CD14-positive monocyte (primary cell): ENCODE results near the gene FHIT. TPM values are rescaled to one million over a fixed set of nuclear protein-coding genes. Genes with fewer than 3 reads are reported as not detected.

Experiments
- DNase-seq, 3 donors: peaks; one replicate each; pipeline ENCODE4 v3.0.0-alpha.2; 2011 to 2022
- H2AFZ ChIP-seq: 2 replicates; pipeline ENCODE4 v1.6.0; 2012; ENCODE audit warnings: mild to moderate bottlenecking, low read depth, low read length, inconsistent platforms; ENCODE audit not compliant: insufficient read depth, poor library complexity, severe bottlenecking
- H3K27ac ChIP-seq, 2 donors: 1 replicate in 1 of 2; 2 replicates in 1 of 2; pipeline ENCODE4 v1.5.1; 2012 to 2013; ENCODE audit warnings: low read length in 2 of 2, control low read depth in 1 of 2, inconsistent platforms in 1 of 2, low read depth in 1 of 2, mild to moderate bottlenecking in 1 of 2
- H3K27me3 ChIP-seq, 2 donors: one replicate each; pipeline versions ENCODE4 v1.6.0 to v1.6.1; 2011 to 2013; ENCODE audit warnings: low read length in 2 of 2; ENCODE audit not compliant: control insufficient read depth in 2 of 2, insufficient read depth in 2 of 2
- H3K36me3 ChIP-seq, 2 donors: replicated peaks in 1 of 2; 1 replicate in 1 of 2; 2 replicates in 1 of 2; pipeline versions ENCODE4 v1.5.1 to v1.6.1; 2012 to 2013; ENCODE audit warnings: low read length in 2 of 2, control low read depth in 1 of 2, inconsistent platforms in 1 of 2, mild to moderate bottlenecking in 1 of 2; ENCODE audit not compliant: insufficient read depth in 2 of 2, control insufficient read depth in 1 of 2
- H3K4me1 ChIP-seq, 2 donors: 1 replicate in 1 of 2; 2 replicates in 1 of 2; pipeline versions ENCODE4 v1.5.1 to v1.6.1; 2012 to 2013; ENCODE audit warnings: low read length in 2 of 2, control low read depth in 1 of 2, inconsistent platforms in 1 of 2, mild to moderate bottlenecking in 1 of 2, moderate library complexity in 1 of 2; ENCODE audit not compliant: insufficient read depth in 2 of 2, control insufficient read depth in 1 of 2
- H3K4me2 ChIP-seq: replicated peaks from 2 replicates; pipeline ENCODE3; 2012; ENCODE audit warnings: low read length, moderate library complexity, mild to moderate bottlenecking; ENCODE audit not compliant: poor library complexity, severe bottlenecking; ENCODE audit errors: extremely low read depth
- H3K4me3 ChIP-seq, 3 experiments: fragments of 200-600 bp in 1 of 3; sonication (generic) in 1 of 3; replicated peaks in 1 of 3; 1 replicate in 2 of 3; 2 replicates in 1 of 3; pipeline ENCODE4 v1.5.1; 2011 to 2013; ENCODE audit warnings: low read length in 3 of 3, mild to moderate bottlenecking in 3 of 3, control low read depth in 2 of 3, low read depth in 2 of 3, inconsistent platforms in 1 of 3, moderate library complexity in 1 of 3
- H3K79me2 ChIP-seq: 2 replicates; pipeline ENCODE4 v1.6.0; 2012; ENCODE audit warnings: mild to moderate bottlenecking, control low read depth, inconsistent platforms, low read length, moderate library complexity; ENCODE audit not compliant: insufficient read depth
- H3K9ac ChIP-seq: 2 replicates; pipeline ENCODE4 v1.6.0; 2017; ENCODE audit warnings: low read length, mild to moderate bottlenecking; ENCODE audit not compliant: insufficient read depth, poor library complexity, severe bottlenecking
- H3K9me3 ChIP-seq, 2 donors: replicated peaks in 1 of 2; 1 replicate in 1 of 2; 2 replicates in 1 of 2; pipeline versions ENCODE4 v1.5.1 to v1.6.1; 2012 to 2013; ENCODE audit warnings: low read length in 2 of 2, control low read depth in 1 of 2; ENCODE audit not compliant: control insufficient read depth in 1 of 2, insufficient read depth in 1 of 2
- H4K20me1 ChIP-seq: 2 replicates; pipeline ENCODE4 v1.6.0; 2012; ENCODE audit warnings: mild to moderate bottlenecking, low read length, control low read depth, moderate library complexity; ENCODE audit not compliant: insufficient read depth
- H3K27ac Mint-ChIP-seq, 7 donors: one replicate each; pipeline ENCODE4 v1.8.0; 2020; ENCODE audit warnings: mild to moderate bottlenecking in 7 of 7, mixed read lengths in 7 of 7, moderate library complexity in 6 of 7, inconsistent platforms in 2 of 7
- H3K27me3 Mint-ChIP-seq, 3 donors: one replicate each; pipeline ENCODE4 v1.8.0; 2021 to 2022; ENCODE audit warnings: low read depth in 3 of 3, mild to moderate bottlenecking in 3 of 3, mixed read lengths in 3 of 3, moderate library complexity in 3 of 3, inconsistent platforms in 1 of 3
- H3K36me3 Mint-ChIP-seq, 2 donors: one replicate each; pipeline ENCODE4 v1.8.0; 2020; ENCODE audit warnings: mixed read lengths in 2 of 2, inconsistent platforms in 1 of 2, mild to moderate bottlenecking in 1 of 2
- H3K4me1 Mint-ChIP-seq: one replicate; pipeline ENCODE4 v1.8.0; 2020; ENCODE audit warnings: mild to moderate bottlenecking, mixed read lengths
- H3K4me3 Mint-ChIP-seq, 2 donors: one replicate each; pipeline ENCODE4 v1.8.0; 2020; ENCODE audit warnings: mild to moderate bottlenecking in 2 of 2, mixed read lengths in 2 of 2, moderate library complexity in 1 of 2
- H3K9me3 Mint-ChIP-seq, 7 donors: one replicate each; pipeline ENCODE4 v1.8.0; 2020 to 2022; ENCODE audit warnings: mixed read lengths in 7 of 7, mild to moderate bottlenecking in 6 of 7, moderate library complexity in 6 of 7, inconsistent platforms in 2 of 7
- CTCF ChIP-seq: fragments of 200-600 bp; IDR thresholded peaks from one replicate; pipeline ENCODE4 v1.8.0; 2022; ENCODE audit warnings: antibody characterized with exemption, mild to moderate bottlenecking
- WGBS: methylation state at CpG from one replicate; pipeline ENCODE4 v1.1.5; 2013; ENCODE audit warnings: missing lambda C conversion rate; ENCODE audit not compliant: insufficient coverage; 5-methylcytosine and 5-hydroxymethylcytosine counted together
- intact Hi-C, 2 donors: fragments of 100-400 bp; cut with micrococcal nuclease; formaldehyde crosslinking; loops; one replicate each; pipeline versions ENCODE4 v1.15.0 to v1.15.1; 2023
- polyA plus RNA-seq, 3 donors: library from polyadenylated mRNA; depleted of rRNA in 1 of 3; unstranded in 2 of 3; stranded (reverse) in 1 of 3; fragments of 300-500 nt in 2 of 3; fragments of >200 nt in 1 of 3; fragmentation: Illumina TruSeq in 2 of 3; gene quantifications; 1 replicate in 2 of 3; 2 replicates in 1 of 3; pipeline ENCODE4 v1.2.3, GENCODE V29; 2012 to 2021

Gene FHIT
- polyA plus RNA-seq, 3 donors: 1.7 to 3.4 (median 3.2) TPM

- no peaks in the 10 kb centered on the region for H3K27me3 ChIP-seq
- no peaks in the 10 kb centered on the region for H4K20me1 ChIP-seq
- no peak for DNase-seq
- Mint-ChIP-seq H3K27me3 (peaks cover 0 to 2% (median 0%) of the 10 kb centered on the region in 3 donors), H3K9me3 (peaks cover 0 to 3% (median 0%) of the 10 kb centered on the region in 7 donors), H3K36me3 (no peaks in the 10 kb centered on the region), H3K4me1 (no peaks in the 10 kb centered on the region), H3K4me3 (no peak overlapping the region), H3K27ac (no peak overlapping the region)
- H3K27ac ChIP-seq: no peak overlapping the region
- no peaks in the 10 kb centered on the region for H3K4me1 ChIP-seq
- H3K9ac ChIP-seq: no peak overlapping the region
- H3K36me3 ChIP-seq: no peaks in the 10 kb centered on the region
- TF ChIP-seq CTCF: no peak
- H3K9me3 ChIP-seq: no peaks in the 10 kb centered on the region
- H3K4me3 ChIP-seq: no peak overlapping the region
- no peak overlapping the region for H2AFZ ChIP-seq
- WGBS: no CpG with 5 or more reads among the region's 1 CpG
- intact Hi-C loops: no loop called here
- no peaks in the 10 kb centered on the region for H3K79me2 ChIP-seq
- no peak overlapping the region for H3K4me2 ChIP-seq
Measured at GRCh38 chr3:61297821-61298220, 46.6 kb upstream of the FHIT start.

GRCh38 chr3:61288446-61288845 lies 37.2 kb upstream of the FHIT start:
- H3K4me2 ChIP-seq: no peak overlapping the region
- 97% methylated on average over 4 of the region's 5 CpGs for WGBS
- no peak overlapping the region for H3K9ac ChIP-seq
- H3K4me3 ChIP-seq: no peak overlapping the region
- Mint-ChIP-seq H3K27ac (no peak overlapping the region), H3K4me1 (no peaks in the 10 kb centered on the region), H3K4me3 (no peak overlapping the region), H3K27me3 (no peaks in the 10 kb centered on the region), H3K9me3 (peaks cover 0 to 5% (median 1%) of the 10 kb centered on the region in 7 donors), H3K36me3 (no peaks in the 10 kb centered on the region)
- H3K27me3 ChIP-seq: no peaks in the 10 kb centered on the region
- H4K20me1 ChIP-seq: no peaks in the 10 kb centered on the region
- H3K79me2 ChIP-seq: no peaks in the 10 kb centered on the region
- no peak overlapping the region for H2AFZ ChIP-seq
- no peak for DNase-seq
- no peaks in the 10 kb centered on the region for H3K36me3 ChIP-seq
- no peaks in the 10 kb centered on the region for H3K9me3 ChIP-seq
- TF ChIP-seq CTCF: no peak
- no peak overlapping the region for H3K27ac ChIP-seq
- H3K4me1 ChIP-seq: no peaks in the 10 kb centered on the region
- intact Hi-C loops: no loop called here
